Endothelial cell (in vitro differentiated cells): ENCODE data around the gene SAMD11. TPM values are rescaled to one million over a fixed set of nuclear protein-coding genes. Genes with fewer than 3 reads are reported as not detected.

Experiments used
- DNase-seq: peaks from one replicate; pipeline ENCODE4 v3.0.0; 2021; ENCODE audit warnings: low spot score
- H3K27ac Mint-ChIP-seq: one replicate; pipeline ENCODE4 v1.8.0; 2021; ENCODE audit warnings: mixed read lengths, inconsistent platforms; ENCODE audit not compliant: unreplicated experiment
- H3K27me3 Mint-ChIP-seq: one replicate; pipeline ENCODE4 v1.8.0; 2021; ENCODE audit warnings: mild to moderate bottlenecking, moderate library complexity, mixed read lengths, inconsistent platforms; ENCODE audit not compliant: unreplicated experiment
- H3K36me3 Mint-ChIP-seq: one replicate; pipeline ENCODE4 v1.8.0; 2021; ENCODE audit warnings: mild to moderate bottlenecking, low read depth, mixed read lengths, inconsistent platforms; ENCODE audit not compliant: unreplicated experiment
- H3K4me1 Mint-ChIP-seq: one replicate; pipeline ENCODE4 v1.8.0; 2021; ENCODE audit warnings: mild to moderate bottlenecking, mixed read lengths, inconsistent platforms; ENCODE audit not compliant: unreplicated experiment
- H3K4me3 Mint-ChIP-seq: one replicate; pipeline ENCODE4 v1.8.0; 2021; ENCODE audit warnings: mild to moderate bottlenecking, mixed read lengths, inconsistent platforms; ENCODE audit not compliant: unreplicated experiment
- H3K9me3 Mint-ChIP-seq: one replicate; pipeline ENCODE4 v1.8.0; 2021; ENCODE audit warnings: mixed read lengths, inconsistent platforms; ENCODE audit not compliant: unreplicated experiment
- total RNA-seq: library from RNA; stranded (reverse); fragmentation: NEBNext Ultra II Directional; extraction: Animal tissue kit (Norgen Biotek cat#: 25700); gene quantifications from one replicate; pipeline ENCODE4 v1.2.1, GENCODE V29; 2021; ENCODE audit not compliant: unreplicated experiment
- TF ChIP-seq, protein P1 (sequence below): fragments of 200-600 bp; sonication (generic); IDR thresholded peaks from one replicate; pipeline ENCODE4 v1.5.0; 2021; ENCODE audit warnings: antibody characterized with exemption; ENCODE audit not compliant: unreplicated experiment

Gene SAMD11
- total RNA-seq, 1 donor from 2014 or later = not detected

DNA sequence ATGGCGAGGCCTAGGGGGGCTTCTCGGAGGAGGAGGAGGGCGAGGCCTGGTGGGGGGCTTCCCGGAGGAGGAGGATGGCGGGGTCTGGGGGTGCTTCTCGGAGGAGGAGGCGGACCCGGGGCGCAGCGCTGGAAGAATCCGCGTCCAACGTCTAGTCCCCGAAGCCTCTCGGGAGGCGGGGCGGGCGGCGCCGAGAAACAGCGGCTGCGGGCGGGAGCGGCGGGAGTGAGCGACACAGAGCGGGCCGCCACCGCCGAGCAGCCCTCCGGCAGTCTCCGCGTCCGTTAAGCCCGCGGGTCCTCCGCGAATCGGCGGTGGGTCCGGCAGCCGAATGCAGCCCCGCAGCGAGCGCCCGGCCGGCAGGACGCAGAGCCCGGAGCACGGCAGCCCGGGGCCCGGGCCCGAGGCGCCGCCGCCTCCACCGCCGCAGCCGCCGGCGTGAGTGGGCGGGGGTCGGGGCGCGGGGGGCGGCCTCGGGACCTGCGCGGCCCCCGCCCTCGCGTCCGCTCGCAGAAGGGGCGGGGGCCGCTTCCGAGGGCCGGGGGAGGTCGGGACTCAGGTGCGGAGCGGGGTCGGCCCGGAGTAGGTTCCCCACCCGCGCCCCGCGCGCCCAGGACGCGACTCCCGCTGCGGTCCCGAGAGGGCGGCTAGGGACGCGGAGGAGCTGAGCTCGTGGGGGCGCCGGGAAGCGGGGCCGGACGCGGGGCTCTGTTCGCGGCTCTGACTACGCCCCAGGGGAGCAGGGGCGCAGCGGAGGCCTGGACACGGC lies 36.8 kb downstream of the SAMD11 start, which contains the start of gene KLHL17:
Gene KLHL17 (plus strand): TSS at position 222 of the 769 bp plus-strand sequence. CDS start 110 bp downstream, at position 332.
- Mint-ChIP-seq H3K9me3 (no peaks in the 10 kb centered on the region), H3K27me3 (peaks cover 9% of the 10 kb centered on the region), H3K27ac (no peak within 1 kb of the TSS), H3K4me3 (no peak within 1 kb of the TSS), H3K36me3 (peaks cover 13% of the 10 kb centered on the region), H3K4me1 (peaks cover 7% of the 10 kb centered on the region)
- TF ChIP-seq, protein P1, sequence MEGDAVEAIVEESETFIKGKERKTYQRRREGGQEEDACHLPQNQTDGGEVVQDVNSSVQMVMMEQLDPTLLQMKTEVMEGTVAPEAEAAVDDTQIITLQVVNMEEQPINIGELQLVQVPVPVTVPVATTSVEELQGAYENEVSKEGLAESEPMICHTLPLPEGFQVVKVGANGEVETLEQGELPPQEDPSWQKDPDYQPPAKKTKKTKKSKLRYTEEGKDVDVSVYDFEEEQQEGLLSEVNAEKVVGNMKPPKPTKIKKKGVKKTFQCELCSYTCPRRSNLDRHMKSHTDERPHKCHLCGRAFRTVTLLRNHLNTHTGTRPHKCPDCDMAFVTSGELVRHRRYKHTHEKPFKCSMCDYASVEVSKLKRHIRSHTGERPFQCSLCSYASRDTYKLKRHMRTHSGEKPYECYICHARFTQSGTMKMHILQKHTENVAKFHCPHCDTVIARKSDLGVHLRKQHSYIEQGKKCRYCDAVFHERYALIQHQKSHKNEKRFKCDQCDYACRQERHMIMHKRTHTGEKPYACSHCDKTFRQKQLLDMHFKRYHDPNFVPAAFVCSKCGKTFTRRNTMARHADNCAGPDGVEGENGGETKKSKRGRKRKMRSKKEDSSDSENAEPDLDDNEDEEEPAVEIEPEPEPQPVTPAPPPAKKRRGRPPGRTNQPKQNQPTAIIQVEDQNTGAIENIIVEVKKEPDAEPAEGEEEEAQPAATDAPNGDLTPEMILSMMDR = no peak
- peak; percentile 75 for DNase-seq

DNA sequence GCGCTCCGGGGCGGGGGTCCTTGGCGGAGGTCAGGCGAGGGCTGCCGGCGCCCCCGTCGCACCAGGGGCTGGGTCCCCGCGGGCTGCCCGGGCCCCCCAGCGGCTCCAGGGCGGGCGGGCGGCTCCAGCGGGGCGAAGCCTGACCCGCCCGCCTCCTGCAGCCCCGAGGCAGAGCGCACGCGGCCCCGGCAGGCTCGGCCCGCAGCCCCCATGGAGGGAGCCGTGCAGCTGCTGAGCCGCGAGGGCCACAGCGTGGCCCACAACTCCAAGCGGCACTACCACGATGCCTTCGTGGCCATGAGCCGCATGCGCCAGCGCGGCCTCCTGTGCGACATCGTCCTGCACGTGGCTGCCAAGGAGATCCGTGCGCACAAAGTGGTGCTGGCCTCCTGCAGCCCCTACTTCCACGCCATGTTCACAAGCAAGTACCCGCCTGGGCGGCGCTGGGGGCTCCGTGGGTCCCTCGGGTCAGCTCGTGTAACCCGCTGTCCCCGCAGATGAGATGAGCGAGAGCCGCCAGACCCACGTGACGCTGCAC lies 37.5 kb downstream of the SAMD11 start:
- Mint-ChIP-seq H3K27ac (no peak overlapping the region), H3K36me3 (peaks cover 13% of the 10 kb centered on the region), H3K27me3 (peaks cover 9% of the 10 kb centered on the region), H3K4me3 (no peak overlapping the region), H3K9me3 (no peaks in the 10 kb centered on the region), H3K4me1 (peaks cover 7% of the 10 kb centered on the region)
- TF ChIP-seq, protein P1 = no peak
- no peak for DNase-seq

DNA sequence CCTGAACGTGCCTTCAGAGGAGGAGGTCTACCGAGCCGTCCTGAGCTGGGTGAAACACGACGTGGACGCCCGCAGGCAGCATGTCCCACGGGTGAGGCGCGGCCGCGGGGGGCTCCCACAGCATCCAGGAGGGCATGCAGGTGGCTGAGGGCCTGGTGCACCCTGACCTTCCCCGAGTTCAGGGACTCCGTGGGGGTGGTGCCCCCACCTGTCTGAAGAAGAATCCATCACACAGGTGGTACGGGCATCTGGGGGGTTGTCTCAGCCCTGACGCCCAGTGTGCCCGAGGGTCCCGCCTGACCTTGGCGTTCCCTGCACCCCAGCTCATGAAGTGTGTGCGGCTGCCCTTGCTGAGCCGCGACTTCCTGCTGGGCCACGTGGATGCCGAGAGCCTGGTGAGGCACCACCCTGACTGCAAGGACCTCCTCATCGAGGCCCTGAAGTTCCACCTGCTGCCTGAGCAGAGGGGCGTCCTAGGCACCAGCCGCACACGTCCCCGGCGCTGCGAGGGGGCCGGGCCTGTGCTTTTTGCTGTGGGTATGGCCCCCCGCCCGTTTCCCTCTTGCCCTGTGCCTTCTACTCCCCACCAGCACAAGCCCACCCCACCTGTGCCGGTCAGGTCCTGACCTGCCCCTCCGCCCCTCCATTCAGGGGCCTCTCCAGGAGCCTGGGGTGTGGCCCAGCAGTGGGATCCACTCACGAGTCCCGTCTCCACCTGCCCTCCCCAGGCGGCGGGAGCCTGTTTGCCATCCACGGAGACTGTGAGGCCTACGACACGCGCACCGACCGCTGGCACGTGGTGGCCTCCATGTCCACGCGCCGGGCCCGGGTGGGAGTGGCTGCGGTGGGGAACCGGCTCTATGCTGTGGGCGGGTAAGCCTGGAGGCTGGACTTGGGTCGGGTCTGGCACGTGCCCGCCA lies 38.9 kb downstream of the SAMD11 start:
- Mint-ChIP-seq H3K27ac (no peak overlapping the region), H3K4me1 (peaks cover 5% of the 10 kb centered on the region), H3K9me3 (no peaks in the 10 kb centered on the region), H3K4me3 (no peak overlapping the region), H3K36me3 (peaks cover 6% of the 10 kb centered on the region), H3K27me3 (peaks cover 3% of the 10 kb centered on the region)
- TF ChIP-seq, protein P1 = no peak
- DNase-seq = no peak

DNA sequence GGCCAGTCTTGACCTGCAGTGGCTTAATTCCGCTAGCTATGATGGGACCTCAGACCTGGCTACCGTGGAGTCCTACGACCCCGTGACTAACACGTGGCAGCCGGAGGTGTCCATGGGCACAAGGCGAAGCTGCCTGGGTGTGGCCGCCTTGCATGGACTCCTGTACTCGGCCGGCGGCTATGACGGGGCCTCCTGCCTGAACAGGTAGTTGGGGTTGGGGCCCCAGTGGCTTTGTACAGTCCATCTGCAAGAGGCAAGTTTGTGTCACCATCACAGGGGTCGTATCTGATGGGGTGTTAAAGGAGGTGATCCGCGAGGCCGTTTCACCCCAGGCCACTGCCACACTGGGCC lies 39.6 kb downstream of the SAMD11 start:
- Mint-ChIP-seq H3K27ac (no peak overlapping the region), H3K4me1 (peaks cover 3% of the 10 kb centered on the region), H3K4me3 (peak overlapping the region; percentile 7), H3K9me3 (no peaks in the 10 kb centered on the region), H3K36me3 (peaks cover 3% of the 10 kb centered on the region), H3K27me3 (peaks cover 3% of the 10 kb centered on the region)
- no peak for DNase-seq
- TF ChIP-seq, protein P1 = no peak
